Endodermal cell (in vitro differentiated cells): ENCODE data around the gene CDC42EP5. TPM values are rescaled to one million over a fixed set of nuclear protein-coding genes. Genes with fewer than 3 reads are reported as not detected.

Experiments
- DNase-seq: peaks from one replicate; pipeline ENCODE4 v3.0.0-alpha.2; 2017
- H3K27ac ChIP-seq: 2 replicates; pipeline ENCODE4 v1.5.1; 2013; ENCODE audit warnings: mild to moderate bottlenecking, low read depth, low read length, moderate library complexity
- H3K27me3 ChIP-seq: 2 replicates; pipeline ENCODE4 v1.6.1; 2013; ENCODE audit warnings: mild to moderate bottlenecking, low read length, moderate library complexity; ENCODE audit not compliant: insufficient read depth, control insufficient read depth, poor library complexity, severe bottlenecking
- H3K36me3 ChIP-seq: 2 replicates; pipeline ENCODE4 v1.7.0; 2013; ENCODE audit warnings: mild to moderate bottlenecking, low read length, moderate library complexity; ENCODE audit not compliant: control insufficient read depth, insufficient read depth
- H3K4me1 ChIP-seq: one replicate; pipeline ENCODE4 v1.7.0; 2013; ENCODE audit warnings: low read length; ENCODE audit not compliant: control insufficient read depth, insufficient read depth
- H3K4me3 ChIP-seq: 2 replicates; pipeline ENCODE4 v1.5.1; 2013; ENCODE audit warnings: mild to moderate bottlenecking, low read length, moderate library complexity
- H3K9ac ChIP-seq: 2 replicates; pipeline ENCODE4 v1.6.1; 2013; ENCODE audit warnings: mild to moderate bottlenecking, low read length, moderate library complexity; ENCODE audit not compliant: poor library complexity, severe bottlenecking; ENCODE audit errors: extremely low read depth
- H3K9me3 ChIP-seq: 2 replicates; pipeline ENCODE4 v1.6.1; 2013; ENCODE audit warnings: mild to moderate bottlenecking, low read length, moderate library complexity; ENCODE audit not compliant: control insufficient read depth
- H3K27ac Mint-ChIP-seq: 2 replicates; pipeline ENCODE4 v1.8.0; 2020; ENCODE audit warnings: mixed read lengths
- H3K27me3 Mint-ChIP-seq: 2 replicates; pipeline ENCODE4 v1.8.0; 2021; ENCODE audit warnings: mild to moderate bottlenecking, mixed read lengths; ENCODE audit not compliant: insufficient read depth
- H3K36me3 Mint-ChIP-seq: 2 replicates; pipeline ENCODE4 v1.8.0; 2020; ENCODE audit warnings: low read depth, mixed read lengths
- H3K4me1 Mint-ChIP-seq: 2 replicates; pipeline ENCODE4 v1.8.0; 2020; ENCODE audit warnings: mixed read lengths
- H3K4me3 Mint-ChIP-seq: 2 replicates; pipeline ENCODE4 v1.8.0; 2020; ENCODE audit warnings: mild to moderate bottlenecking, moderate library complexity, mixed read lengths
- H3K9me3 Mint-ChIP-seq: 2 replicates; pipeline ENCODE4 v1.8.0; 2020; ENCODE audit warnings: mild to moderate bottlenecking, mixed read lengths
- WGBS, 2 experiments: methylation state at CpG; one replicate each; pipeline versions ENCODE4 v1.1.5 to v1.1.7; 2013; ENCODE audit warnings: missing lambda C conversion rate in 2 of 2, mixed read lengths in 1 of 2; ENCODE audit not compliant: insufficient coverage in 1 of 2, insufficient read length in 1 of 2; 5-methylcytosine and 5-hydroxymethylcytosine counted together
- total RNA-seq, 2 donors: library from RNA; stranded (reverse); fragmentation: NEBNext Ultra II Directional in 1 of 2; extraction: Animal tissue kit (Norgen Biotek cat#: 25700) in 1 of 2; gene quantifications; 2 replicates in 1 of 2; 3 replicates in 1 of 2; pipeline ENCODE4 v1.2.1, GENCODE V29; 2021
- TF ChIP-seq, protein P1 (sequence below): fragments of 200-600 bp; sonication (generic); conservative IDR thresholded peaks from 2 replicates; pipeline ENCODE4 v1.5.0; 2021; ENCODE audit warnings: antibody characterized with exemption, mild to moderate bottlenecking

The CDC42EP5 gene
- total RNA-seq, 2 donors from 2014 or later, result 0.49 TPM; not detected in 1

DNA sequence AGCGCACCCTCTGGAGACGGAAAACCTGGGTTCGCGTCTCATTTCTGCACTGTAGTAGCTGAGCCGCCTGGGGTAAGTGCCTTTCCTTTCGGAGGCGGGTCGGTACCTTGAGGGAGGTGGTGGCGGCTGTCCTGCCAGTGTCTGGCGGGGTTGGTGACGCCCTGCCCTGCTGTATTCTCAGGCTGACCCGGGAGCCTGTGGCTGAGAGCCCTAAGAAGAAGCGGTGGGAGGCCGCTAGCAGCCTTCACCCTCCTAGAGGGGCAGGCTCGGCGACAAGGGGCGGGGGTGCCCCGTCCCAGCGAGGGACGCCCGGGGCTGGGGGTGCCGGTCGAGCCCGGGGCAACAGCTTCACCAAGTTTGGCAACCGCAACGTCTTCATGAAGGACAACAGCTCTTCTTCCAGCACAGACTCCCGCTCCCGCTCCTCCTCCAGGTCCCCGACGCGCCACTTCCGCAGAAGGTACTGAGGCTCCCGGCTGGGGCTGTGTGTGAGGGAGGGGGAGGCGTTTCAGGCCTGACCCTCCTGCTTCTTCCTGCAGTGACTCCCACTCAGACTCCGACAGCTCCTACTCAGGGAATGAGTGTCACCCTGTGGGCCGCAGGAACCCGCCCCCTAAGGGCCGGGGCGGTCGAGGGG is 17.2 kb downstream of the CDC42EP5 start:
- Histone ChIP-seq H3K4me1 (peaks cover 5% of the 10 kb centered on the region), H3K27me3 (no peaks in the 10 kb centered on the region), H3K36me3 (peaks cover 83% of the 10 kb centered on the region), H3K4me3 (no peak overlapping the region), H3K9ac (no peak overlapping the region), H3K9me3 (no peaks in the 10 kb centered on the region), H3K27ac (no peak overlapping the region)
- Mint-ChIP-seq H3K27ac (no peak overlapping the region), H3K4me1 (peaks cover 8% of the 10 kb centered on the region), H3K9me3 (no peaks in the 10 kb centered on the region), H3K27me3 (no peaks in the 10 kb centered on the region), H3K36me3 (peaks cover 80% of the 10 kb centered on the region), H3K4me3 (no peak overlapping the region)
- WGBS, 2 experiments, result 95 to 97% methylated on average over 24 to 39 of the region's 40 CpGs
- DNase-seq, result no peak
- TF ChIP-seq, protein P1, sequence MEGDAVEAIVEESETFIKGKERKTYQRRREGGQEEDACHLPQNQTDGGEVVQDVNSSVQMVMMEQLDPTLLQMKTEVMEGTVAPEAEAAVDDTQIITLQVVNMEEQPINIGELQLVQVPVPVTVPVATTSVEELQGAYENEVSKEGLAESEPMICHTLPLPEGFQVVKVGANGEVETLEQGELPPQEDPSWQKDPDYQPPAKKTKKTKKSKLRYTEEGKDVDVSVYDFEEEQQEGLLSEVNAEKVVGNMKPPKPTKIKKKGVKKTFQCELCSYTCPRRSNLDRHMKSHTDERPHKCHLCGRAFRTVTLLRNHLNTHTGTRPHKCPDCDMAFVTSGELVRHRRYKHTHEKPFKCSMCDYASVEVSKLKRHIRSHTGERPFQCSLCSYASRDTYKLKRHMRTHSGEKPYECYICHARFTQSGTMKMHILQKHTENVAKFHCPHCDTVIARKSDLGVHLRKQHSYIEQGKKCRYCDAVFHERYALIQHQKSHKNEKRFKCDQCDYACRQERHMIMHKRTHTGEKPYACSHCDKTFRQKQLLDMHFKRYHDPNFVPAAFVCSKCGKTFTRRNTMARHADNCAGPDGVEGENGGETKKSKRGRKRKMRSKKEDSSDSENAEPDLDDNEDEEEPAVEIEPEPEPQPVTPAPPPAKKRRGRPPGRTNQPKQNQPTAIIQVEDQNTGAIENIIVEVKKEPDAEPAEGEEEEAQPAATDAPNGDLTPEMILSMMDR, result no peak

DNA sequence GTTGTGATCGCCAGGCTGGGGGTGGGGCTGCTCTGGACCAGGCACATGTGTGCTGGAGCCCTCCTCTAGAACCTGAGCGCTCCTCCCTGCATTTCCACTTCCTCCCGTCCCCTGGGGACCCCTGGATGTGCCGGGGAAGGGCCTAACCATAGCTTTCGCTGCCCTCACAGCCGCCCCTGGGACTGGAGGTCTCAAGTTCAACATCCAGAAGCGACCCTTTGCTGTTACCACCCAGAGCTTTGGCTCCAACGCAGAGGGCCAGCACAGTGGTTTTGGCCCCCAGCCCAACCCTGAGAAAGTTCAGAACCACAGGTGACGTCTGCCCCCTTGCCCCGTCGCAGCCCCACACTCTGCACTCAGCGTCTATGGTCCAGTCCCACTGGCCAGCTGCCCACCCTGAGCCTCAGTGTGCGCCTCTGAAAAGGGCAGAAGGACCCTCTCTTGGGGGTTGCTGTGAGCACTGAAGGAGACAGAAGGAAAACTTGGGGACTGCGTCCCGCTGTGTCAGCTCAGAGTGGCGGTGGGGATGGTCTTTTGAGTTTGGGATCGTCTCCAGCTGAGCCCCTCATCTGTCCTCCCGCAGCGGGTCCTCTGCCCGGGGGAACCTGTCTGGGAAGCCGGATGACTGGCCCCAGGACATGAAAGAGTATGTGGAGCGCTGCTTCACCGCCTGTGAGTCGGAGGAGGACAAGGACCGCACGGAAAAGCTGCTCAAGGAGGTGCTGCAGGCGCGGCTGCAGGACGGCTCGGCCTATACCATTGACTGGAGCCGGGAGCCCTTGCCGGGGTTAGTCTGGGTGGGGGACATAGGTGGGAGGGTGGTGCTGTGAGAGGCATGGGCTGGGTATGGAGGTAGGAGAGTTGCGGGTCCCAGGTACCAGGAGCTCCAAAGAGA is 18.1 kb downstream of the CDC42EP5 start:
- no peak overlapping the region for H3K4me3 ChIP-seq
- H3K36me3 ChIP-seq, result peaks cover 80% of the 10 kb centered on the region
- no peak for DNase-seq
- TF ChIP-seq, protein P1, result no peak
- H3K36me3 Mint-ChIP-seq, result peaks cover 78% of the 10 kb centered on the region
- H3K4me1 Mint-ChIP-seq, result peaks cover 17% of the 10 kb centered on the region
- H3K4me3 Mint-ChIP-seq, result no peak overlapping the region
- peaks cover 9% of the 10 kb centered on the region for H3K4me1 ChIP-seq
- no peaks in the 10 kb centered on the region for H3K9me3 ChIP-seq
- WGBS, 2 experiments, result 94 to 97% methylated on average over 26 to 33 of the region's 33 CpGs
- H3K27ac ChIP-seq, result no peak overlapping the region
- H3K9me3 Mint-ChIP-seq, result no peaks in the 10 kb centered on the region
- H3K9ac ChIP-seq, result no peak overlapping the region
- H3K27ac Mint-ChIP-seq, result no peak overlapping the region
- H3K27me3 ChIP-seq, result no peaks in the 10 kb centered on the region
- H3K27me3 Mint-ChIP-seq, result no peaks in the 10 kb centered on the region

DNA sequence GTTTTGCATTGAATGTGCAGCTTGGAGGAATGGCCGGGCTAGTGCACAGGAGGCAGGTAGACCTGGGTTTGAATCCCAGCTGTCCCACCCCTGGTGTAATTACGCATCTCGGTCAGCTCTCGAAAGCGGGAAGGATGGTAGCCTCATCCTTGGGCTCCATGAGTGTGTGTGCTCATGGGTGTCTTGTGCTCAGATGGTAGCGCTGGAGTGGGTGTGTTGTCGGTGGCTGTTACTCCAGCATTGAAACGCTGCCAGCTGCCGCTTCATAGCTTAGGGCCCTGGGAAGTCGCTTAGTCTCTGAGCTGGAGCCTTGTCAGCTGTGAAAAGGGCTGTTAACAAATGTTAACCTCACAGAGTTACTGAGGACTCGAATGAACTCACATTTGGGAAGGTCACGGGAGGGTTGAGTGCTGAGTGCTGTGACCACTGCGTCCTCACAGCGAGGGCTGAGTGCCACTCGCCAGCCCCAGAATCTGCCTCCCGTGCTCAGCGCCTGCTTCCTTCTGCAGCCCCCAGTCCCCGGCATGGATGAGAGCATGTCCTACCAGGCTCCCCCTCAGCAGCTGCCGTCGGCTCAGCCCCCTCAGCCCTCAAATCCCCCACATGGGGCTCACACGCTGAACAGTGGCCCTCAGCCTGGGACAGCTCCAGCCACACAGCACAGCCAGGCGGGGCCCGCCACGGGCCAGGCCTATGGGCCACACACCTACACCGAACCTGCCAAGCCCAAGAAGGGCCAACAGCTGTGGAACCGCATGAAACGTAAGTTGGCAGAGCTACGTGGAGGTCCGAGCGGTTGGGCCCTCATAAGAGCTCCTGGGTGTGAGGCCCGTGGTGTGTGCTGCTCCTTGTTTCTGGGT is 18.9 kb downstream of the CDC42EP5 start:
- peaks cover 20% of the 10 kb centered on the region for H3K4me1 Mint-ChIP-seq
- H3K9ac ChIP-seq, result no peak overlapping the region
- peaks cover 9% of the 10 kb centered on the region for H3K4me1 ChIP-seq
- no peak overlapping the region for H3K27ac Mint-ChIP-seq
- TF ChIP-seq, protein P1, result no peak
- no peak overlapping the region for H3K4me3 Mint-ChIP-seq
- WGBS, 2 experiments, result 96% methylated on average over 23 to 31 of the region's 31 CpGs
- H3K27me3 ChIP-seq, result no peaks in the 10 kb centered on the region
- no peaks in the 10 kb centered on the region for H3K27me3 Mint-ChIP-seq
- no peaks in the 10 kb centered on the region for H3K9me3 ChIP-seq
- no peak overlapping the region for H3K4me3 ChIP-seq
- H3K27ac ChIP-seq, result no peak overlapping the region
- H3K9me3 Mint-ChIP-seq, result no peaks in the 10 kb centered on the region
- no peak for DNase-seq
- H3K36me3 ChIP-seq, result peaks cover 72% of the 10 kb centered on the region
- H3K36me3 Mint-ChIP-seq, result peaks cover 72% of the 10 kb centered on the region
